ENCODE results near the gene DAPK3.

GRCh38 chr19:3910105-3910504 is 60.8 kb downstream of the DAPK3 start:
- TF ChIP-seq REST (IDR thresholded peaks at IDR 0.05; ENCODE audit: borderline replicate concordance) (no peak), CTCF (IDR thresholded peaks at IDR 0.05; ENCODE audit: poor library complexity, severe bottlenecking) (no peak), SMC3 (conservative IDR thresholded peaks at IDR 0.05; ENCODE audit: poor library complexity) (no peak), EZH2 (IDR thresholded peaks at IDR 0.05; ENCODE audit: borderline replicate concordance, insufficient read depth, low read length, poor library complexity, severe bottlenecking) (no peak), POLR2AphosphoS5 (IDR thresholded peaks at IDR 0.05) (no peak), TAF1 (IDR thresholded peaks at IDR 0.05; ENCODE audit: low read depth) (no peak), EP300 (conservative IDR thresholded peaks at IDR 0.05; ENCODE audit: poor library complexity, severe bottlenecking) (no peak), MXI1 (conservative IDR thresholded peaks at IDR 0.05; ENCODE audit: poor library complexity, severe bottlenecking) (no peak)
